ENCODE data around the gene ZSCAN31.

The ZSCAN31 gene

DNA sequence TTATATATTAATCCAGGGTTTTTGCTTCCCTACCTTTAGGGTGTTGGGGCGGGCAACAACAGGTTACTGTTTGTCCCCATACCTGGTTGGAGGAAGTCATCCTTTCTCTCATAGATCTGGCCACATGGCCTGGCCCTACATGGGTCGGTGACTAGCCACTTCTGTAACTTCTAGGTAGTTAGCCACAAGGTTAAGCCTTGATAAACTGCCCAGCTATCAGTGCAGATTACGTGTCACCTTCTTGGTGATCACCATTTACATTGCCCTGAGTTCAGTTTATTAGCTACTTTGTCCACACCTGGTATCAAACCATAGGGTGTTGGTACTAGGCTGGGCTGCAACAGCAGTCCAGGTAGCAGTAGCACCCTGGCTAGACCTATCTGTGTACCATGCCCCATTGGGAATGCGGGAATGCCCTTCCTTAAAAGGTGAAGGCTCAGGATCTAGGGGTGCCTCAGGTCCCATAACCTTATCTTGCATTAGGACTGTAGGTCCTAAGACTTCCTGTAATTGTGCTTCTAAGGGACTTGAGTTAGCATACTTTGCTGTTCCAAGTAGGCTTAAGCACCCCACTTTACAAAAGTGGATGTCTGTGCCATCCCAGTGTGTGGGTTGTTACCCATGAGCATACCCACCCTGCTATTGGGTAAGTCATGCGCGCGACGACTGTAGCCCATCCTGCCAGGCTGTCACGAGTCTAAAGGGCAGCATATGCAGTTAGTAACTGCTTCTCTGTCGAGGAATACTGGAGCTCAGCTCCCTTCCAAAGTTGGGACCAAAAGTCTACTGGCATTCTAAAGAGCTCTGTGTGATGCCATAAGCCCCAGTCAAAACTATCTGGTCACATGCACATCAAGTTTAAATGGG, 19.0 kb upstream of the ZSCAN31 start:
- Histone ChIP-seq H3K4me3 (ENCODE audit: low read depth in 1 of 5, low read length in 5 of 5) (peak overlapping the region in 3 of 5 donors; percentile 81 to 91 (median 89)), H3K9me3 (ENCODE audit: control insufficient read depth in 5 of 5, low read length in 5 of 5) (no peaks in the 10 kb centered on the region), H3K36me3 (ENCODE audit: control insufficient read depth in 5 of 5, insufficient read depth in 5 of 5, low read length in 5 of 5) (peaks cover 0 to 3% (median under 1%) of the 10 kb centered on the region in 5 donors), H3K9ac (ENCODE audit: low read length in 5 of 5) (peak overlapping the region in 3 of 5 donors; percentile 6 to 90 (median 83)), H3K27ac (ENCODE audit: low read depth, low read length) (peak overlapping the region; percentile 19), H3K4me1 (ENCODE audit: control insufficient read depth in 5 of 5, insufficient read depth in 5 of 5, low read length in 5 of 5) (peaks cover 2 to 35% (median 33%) of the 10 kb centered on the region in 5 donors), H3K27me3 (ENCODE audit: control insufficient read depth in 5 of 5, insufficient read depth in 4 of 5, low read length in 5 of 5) (no peaks in the 10 kb centered on the region)

DNA sequence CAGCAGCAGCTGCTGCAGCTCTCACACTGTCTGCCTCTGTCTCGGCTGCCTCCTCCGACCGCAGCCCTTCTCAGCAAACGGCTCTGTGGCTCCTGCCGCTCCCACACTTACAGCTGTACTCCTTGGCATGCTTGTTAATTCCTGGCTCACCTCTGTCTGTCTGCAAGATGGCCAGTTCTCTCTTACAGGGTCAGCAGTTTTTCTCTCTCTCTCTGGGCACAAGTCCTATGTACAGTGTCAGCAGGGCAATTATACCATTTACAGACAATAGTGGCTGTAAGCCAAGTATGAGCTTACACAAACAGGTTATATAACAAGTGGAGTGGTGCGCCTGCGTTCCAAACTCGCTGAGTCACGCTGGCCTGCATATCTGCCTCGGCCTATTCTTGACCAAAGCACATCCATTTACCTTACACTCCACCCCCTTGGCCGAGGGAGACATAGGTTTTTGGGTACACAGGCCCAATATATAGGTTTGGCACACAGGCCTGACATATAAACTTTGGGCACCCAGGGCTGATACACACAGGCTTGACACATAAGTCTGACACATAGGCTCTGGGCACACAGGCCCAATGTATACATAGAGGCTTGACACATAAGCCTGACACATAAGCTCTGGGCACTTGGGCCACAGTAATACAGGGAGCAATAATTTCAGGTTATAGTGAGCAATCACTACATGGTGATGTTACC, 18.2 kb upstream of the ZSCAN31 start:
- H3K36me3 ChIP-seq (ENCODE audit: control insufficient read depth in 5 of 5, insufficient read depth in 5 of 5, low read length in 5 of 5): no peaks in the 10 kb centered on the region
- H3K27ac ChIP-seq (ENCODE audit: low read depth, low read length): peak overlapping the region; percentile 47
- no peaks in the 10 kb centered on the region for H3K9me3 ChIP-seq (ENCODE audit: control insufficient read depth in 5 of 5, low read length in 5 of 5)
- no peaks in the 10 kb centered on the region for H3K27me3 ChIP-seq (ENCODE audit: control insufficient read depth in 5 of 5, insufficient read depth in 4 of 5, low read length in 5 of 5)
- peak overlapping the region in 2 of 5 donors; percentile 22 to 34 for H3K4me3 ChIP-seq (ENCODE audit: low read depth in 1 of 5, low read length in 5 of 5)
- peaks cover 2 to 38% (median 34%) of the 10 kb centered on the region in 5 donors for H3K4me1 ChIP-seq (ENCODE audit: control insufficient read depth in 5 of 5, insufficient read depth in 5 of 5, low read length in 5 of 5)
- H3K9ac ChIP-seq (ENCODE audit: low read length in 5 of 5): peak overlapping the region in 2 of 5 donors; percentile 22 to 58

DNA sequence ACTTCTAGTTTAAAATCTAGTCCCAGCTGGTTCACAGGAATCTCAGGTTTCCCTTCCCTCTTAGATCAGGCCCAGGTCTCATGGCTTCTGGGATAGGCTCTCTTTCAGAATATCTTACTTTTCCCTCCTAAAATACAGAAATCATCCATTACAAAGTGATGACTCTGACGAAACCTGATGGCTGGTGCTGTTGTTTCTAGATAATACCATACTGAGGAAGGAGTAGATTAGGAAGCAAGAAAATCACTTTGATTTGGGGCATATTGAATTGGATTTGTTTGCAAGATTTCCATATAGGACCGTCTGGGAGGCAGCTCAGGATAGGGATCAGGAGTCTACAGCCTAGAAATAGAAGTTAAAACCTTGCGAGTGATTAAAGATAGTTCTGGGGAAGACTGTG, 17.4 kb upstream of the ZSCAN31 start:
- peaks cover 2 to 38% (median 34%) of the 10 kb centered on the region in 5 donors for H3K4me1 ChIP-seq (ENCODE audit: control insufficient read depth in 5 of 5, insufficient read depth in 5 of 5, low read length in 5 of 5)
- no peaks in the 10 kb centered on the region for H3K27me3 ChIP-seq (ENCODE audit: control insufficient read depth in 5 of 5, insufficient read depth in 4 of 5, low read length in 5 of 5)
- H3K36me3 ChIP-seq (ENCODE audit: control insufficient read depth in 5 of 5, insufficient read depth in 5 of 5, low read length in 5 of 5): no peaks in the 10 kb centered on the region
- H3K27ac ChIP-seq (ENCODE audit: low read depth, low read length): peak overlapping the region; percentile 47
- peak overlapping the region in 4 of 5 donors; percentile 12 to 34 (median 24) for H3K4me3 ChIP-seq (ENCODE audit: low read depth in 1 of 5, low read length in 5 of 5)
- peak overlapping the region in 3 of 5 donors; percentile 5 to 58 (median 22) for H3K9ac ChIP-seq (ENCODE audit: low read length in 5 of 5)
- H3K9me3 ChIP-seq (ENCODE audit: control insufficient read depth in 5 of 5, low read length in 5 of 5): no peaks in the 10 kb centered on the region

DNA sequence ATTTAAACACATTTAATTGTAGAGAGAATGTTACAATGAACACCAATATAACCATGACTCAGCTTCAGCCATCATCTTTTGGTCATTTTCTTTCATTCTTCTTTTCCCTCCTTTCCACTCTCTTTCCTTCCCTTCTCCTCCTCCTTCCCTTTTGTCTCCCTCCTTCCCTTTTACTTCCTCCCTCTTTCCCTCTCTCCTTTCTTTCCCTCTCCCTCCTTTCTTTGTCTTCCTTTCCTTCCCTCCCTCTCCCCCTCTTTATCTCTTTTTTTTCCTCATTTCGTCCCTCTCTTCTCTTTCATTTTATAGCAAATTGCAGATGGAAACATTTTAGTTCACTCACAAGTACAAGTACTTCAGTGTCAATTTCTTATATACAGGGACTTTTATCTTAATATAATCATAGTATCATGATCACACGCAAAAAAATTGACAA, 15.6 kb upstream of the ZSCAN31 start:
- Histone ChIP-seq H3K36me3 (ENCODE audit: control insufficient read depth in 5 of 5, insufficient read depth in 5 of 5, low read length in 5 of 5) (no peaks in the 10 kb centered on the region), H3K4me3 (ENCODE audit: low read depth in 1 of 5, low read length in 5 of 5) (no peak overlapping the region)

DNA sequence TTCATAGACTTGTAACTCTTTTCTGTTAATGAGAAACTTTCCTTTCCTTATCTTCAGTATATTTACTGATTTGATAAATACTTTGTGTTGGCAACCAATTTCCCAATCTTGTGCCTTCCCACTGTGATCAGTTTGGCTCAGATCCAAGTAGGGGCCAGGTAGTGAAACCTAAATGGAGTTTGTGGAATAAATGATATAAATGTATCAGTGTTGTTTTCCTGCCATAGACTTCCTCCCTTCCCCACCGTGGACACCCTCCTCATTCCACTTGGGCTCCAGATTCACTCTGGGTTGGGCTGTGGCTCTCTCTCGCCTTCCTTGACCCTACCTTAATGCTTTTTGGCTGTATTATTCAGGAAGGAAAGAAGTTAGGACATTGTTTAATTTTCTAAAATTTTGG, 15.1 kb upstream of the ZSCAN31 start:
- no peaks in the 10 kb centered on the region for H3K9me3 ChIP-seq (ENCODE audit: control insufficient read depth in 5 of 5, low read length in 5 of 5)
- H3K4me3 ChIP-seq (ENCODE audit: low read depth in 1 of 5, low read length in 5 of 5): peak overlapping the region in 2 of 5 donors; percentile 86 to 91
- H3K27ac ChIP-seq (ENCODE audit: low read depth, low read length): peak overlapping the region; percentile 0
- no peaks in the 10 kb centered on the region for H3K36me3 ChIP-seq (ENCODE audit: control insufficient read depth in 5 of 5, insufficient read depth in 5 of 5, low read length in 5 of 5)
- H3K9ac ChIP-seq (ENCODE audit: low read length in 5 of 5): peak overlapping the region in 2 of 5 donors; percentile 83 to 96
- peaks cover 0 to 34% (median 30%) of the 10 kb centered on the region in 5 donors for H3K4me1 ChIP-seq (ENCODE audit: control insufficient read depth in 5 of 5, insufficient read depth in 5 of 5, low read length in 5 of 5)
- peaks cover 0 to 2% (median 0%) of the 10 kb centered on the region in 5 donors for H3K27me3 ChIP-seq (ENCODE audit: control insufficient read depth in 5 of 5, insufficient read depth in 4 of 5, low read length in 5 of 5)

More for the DNA sequence above, 15.6 kb upstream of the ZSCAN31 start:
- Histone ChIP-seq H3K27ac (ENCODE audit: low read depth, low read length) (peak overlapping the region; percentile 0), H3K9ac (ENCODE audit: low read length in 5 of 5) (peak overlapping the region in 1 of 5 donors; percentile 28), H3K9me3 (ENCODE audit: control insufficient read depth in 5 of 5, low read length in 5 of 5) (no peaks in the 10 kb centered on the region), H3K4me1 (ENCODE audit: control insufficient read depth in 5 of 5, insufficient read depth in 5 of 5, low read length in 5 of 5) (peaks cover 2 to 38% (median 34%) of the 10 kb centered on the region in 5 donors), H3K27me3 (ENCODE audit: control insufficient read depth in 5 of 5, insufficient read depth in 4 of 5, low read length in 5 of 5) (peaks cover 0 to under 1% (median 0%) of the 10 kb centered on the region in 5 donors)

DNA sequence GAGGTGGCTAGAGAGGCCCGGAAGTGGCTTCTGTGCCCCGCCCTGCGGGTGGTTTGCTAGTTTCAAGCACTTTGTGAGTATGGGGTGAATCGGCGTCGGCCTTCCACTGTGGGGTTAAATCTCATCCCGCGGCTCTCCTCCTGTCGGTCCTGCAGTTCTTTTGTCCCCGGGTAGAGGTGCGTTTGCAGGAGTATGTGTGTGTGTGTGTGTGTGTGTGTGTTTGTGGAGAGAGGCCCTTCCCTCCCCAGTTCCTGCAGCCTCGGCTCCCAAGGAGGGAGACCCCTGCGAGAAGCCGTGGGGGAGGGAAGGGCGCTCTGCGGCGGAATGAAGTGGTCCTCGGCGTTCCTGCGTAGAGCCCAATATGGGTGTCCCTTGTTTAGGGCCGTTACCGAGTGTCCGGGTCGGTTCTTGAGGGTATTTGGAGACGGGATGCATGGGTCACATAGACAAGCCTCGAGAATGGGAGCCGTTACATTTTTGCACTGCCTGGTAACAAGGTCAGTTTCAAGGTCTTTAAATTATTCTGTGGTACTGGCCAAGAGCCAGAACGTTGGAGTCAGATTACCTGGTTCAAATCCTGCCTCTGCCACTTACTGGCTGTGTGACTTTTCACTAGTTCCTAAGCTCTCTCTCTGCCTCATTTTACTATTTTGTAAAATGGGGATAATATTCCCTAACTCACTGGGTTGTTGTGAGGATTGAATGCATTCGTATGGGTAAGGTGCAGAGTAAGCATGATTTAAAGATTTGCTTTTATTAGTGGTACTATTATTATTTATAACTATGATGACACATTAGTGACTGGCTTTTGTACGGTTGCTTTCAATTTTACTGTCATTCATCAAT, 14.2 kb upstream of the ZSCAN31 start, which contains the start of gene ZKSCAN3:
Gene ZKSCAN3, plus strand, starts transcription at position 56 of the 846 bp plus-strand sequence. CDS start 9,640 bp downstream, outside the sequence.
- Histone ChIP-seq H3K27me3 (ENCODE audit: control insufficient read depth in 5 of 5, insufficient read depth in 4 of 5, low read length in 5 of 5) (peaks cover 0 to 2% (median 0%) of the 10 kb centered on the region in 5 donors), H3K27ac (ENCODE audit: low read depth, low read length) (peak within 1 kb of the TSS; percentile 55), H3K9ac (ENCODE audit: low read length in 5 of 5) (peak within 1 kb of the TSS; percentile 69 to 96 (median 85)), H3K4me3 (ENCODE audit: low read depth in 1 of 5, low read length in 5 of 5) (peak within 1 kb of the TSS; percentile 78 to 95 (median 90)), H3K9me3 (ENCODE audit: control insufficient read depth in 5 of 5, low read length in 5 of 5) (no peaks in the 10 kb centered on the region), H3K4me1 (ENCODE audit: control insufficient read depth in 5 of 5, insufficient read depth in 5 of 5, low read length in 5 of 5) (peaks cover 0 to 24% (median 21%) of the 10 kb centered on the region in 5 donors), H3K36me3 (ENCODE audit: control insufficient read depth in 5 of 5, insufficient read depth in 5 of 5, low read length in 5 of 5) (no peaks in the 10 kb centered on the region)

DNA sequence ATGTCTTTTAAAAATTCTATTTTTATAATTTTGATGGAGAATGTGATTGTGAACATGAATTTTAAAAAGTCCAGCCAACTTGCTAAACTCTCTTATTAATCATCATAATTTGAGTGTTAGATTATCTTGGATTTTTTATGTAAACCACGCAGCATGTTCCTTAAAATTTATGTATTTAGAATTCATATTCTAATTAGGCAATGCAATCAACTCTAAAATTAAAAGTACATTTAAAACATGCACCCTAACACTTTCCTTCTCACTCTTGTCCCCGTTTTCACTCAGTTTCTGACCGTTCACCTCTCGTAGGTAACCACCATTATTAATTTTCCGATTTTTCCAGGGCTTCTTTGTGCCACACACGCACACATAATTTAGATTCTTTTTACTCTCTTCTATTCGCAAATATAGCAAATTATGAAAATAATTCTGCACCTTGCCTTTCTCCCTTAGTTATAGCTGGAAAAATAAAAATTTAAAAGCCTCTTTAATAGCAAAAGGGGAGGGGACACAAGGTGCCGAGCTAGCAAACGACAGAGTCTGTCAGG, 13.5 kb upstream of the ZSCAN31 start:
- Histone ChIP-seq H3K27ac (ENCODE audit: low read depth, low read length) (peak overlapping the region; percentile 55), H3K36me3 (ENCODE audit: control insufficient read depth in 5 of 5, insufficient read depth in 5 of 5, low read length in 5 of 5) (no peaks in the 10 kb centered on the region), H3K27me3 (ENCODE audit: control insufficient read depth in 5 of 5, insufficient read depth in 4 of 5, low read length in 5 of 5) (peaks cover 0 to 2% (median 0%) of the 10 kb centered on the region in 5 donors), H3K9me3 (ENCODE audit: control insufficient read depth in 5 of 5, low read length in 5 of 5) (no peaks in the 10 kb centered on the region), H3K4me3 (ENCODE audit: low read depth in 1 of 5, low read length in 5 of 5) (peak overlapping the region; percentile 78 to 95 (median 90)), H3K9ac (ENCODE audit: low read length in 5 of 5) (peak overlapping the region; percentile 69 to 96 (median 85)), H3K4me1 (ENCODE audit: control insufficient read depth in 5 of 5, insufficient read depth in 5 of 5, low read length in 5 of 5) (peaks cover 0 to 23% (median 16%) of the 10 kb centered on the region in 5 donors)

- no peaks in the 10 kb centered on the region for H3K9me3 ChIP-seq (ENCODE audit: control insufficient read depth in 5 of 5, low read length in 5 of 5)
- no peak overlapping the region for H3K9ac ChIP-seq (ENCODE audit: low read length in 5 of 5)
- H3K27ac ChIP-seq (ENCODE audit: low read depth, low read length): no peak overlapping the region
- H3K4me3 ChIP-seq (ENCODE audit: low read depth in 1 of 5, low read length in 5 of 5): no peak overlapping the region
- H3K36me3 ChIP-seq (ENCODE audit: control insufficient read depth in 5 of 5, insufficient read depth in 5 of 5, low read length in 5 of 5): no peaks in the 10 kb centered on the region
- H3K4me1 ChIP-seq (ENCODE audit: control insufficient read depth in 5 of 5, insufficient read depth in 5 of 5, low read length in 5 of 5): peaks cover 0 to 23% (median 16%) of the 10 kb centered on the region in 5 donors
- H3K27me3 ChIP-seq (ENCODE audit: control insufficient read depth in 5 of 5, insufficient read depth in 4 of 5, low read length in 5 of 5): peaks cover 0 to 2% (median 0%) of the 10 kb centered on the region in 5 donors
These were observed 11.2 kb upstream of the ZSCAN31 start for GRCh38 chr6:28347119-28347518.

DNA sequence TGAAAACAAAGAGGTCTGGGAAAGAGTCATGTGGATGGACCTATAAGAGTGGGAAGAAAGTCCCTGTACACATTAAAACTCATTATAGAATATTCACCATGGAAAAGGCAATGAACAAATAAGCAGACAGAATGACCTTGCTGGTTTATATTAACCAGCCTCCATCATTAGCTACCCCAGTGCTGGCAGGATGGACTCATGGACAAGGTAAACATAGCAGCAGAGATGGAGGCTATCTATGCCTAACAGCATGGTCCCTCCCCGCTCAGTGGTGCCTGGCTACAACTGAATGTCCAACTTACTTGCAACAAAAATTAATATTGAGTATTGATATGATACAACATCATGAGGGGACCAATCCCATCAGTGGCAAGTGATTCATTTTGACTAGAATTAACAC, 9.3 kb upstream of the ZSCAN31 start:
- Histone ChIP-seq H3K27me3 (ENCODE audit: control insufficient read depth in 5 of 5, insufficient read depth in 4 of 5, low read length in 5 of 5) (peaks cover 0 to 2% (median 0%) of the 10 kb centered on the region in 5 donors), H3K4me1 (ENCODE audit: control insufficient read depth in 5 of 5, insufficient read depth in 5 of 5, low read length in 5 of 5) (peaks cover 0 to 8% (median 3%) of the 10 kb centered on the region in 5 donors), H3K9me3 (ENCODE audit: control insufficient read depth in 5 of 5, low read length in 5 of 5) (no peaks in the 10 kb centered on the region), H3K36me3 (ENCODE audit: control insufficient read depth in 5 of 5, insufficient read depth in 5 of 5, low read length in 5 of 5) (no peaks in the 10 kb centered on the region), H3K9ac (ENCODE audit: low read length in 5 of 5) (no peak overlapping the region), H3K4me3 (ENCODE audit: low read depth in 1 of 5, low read length in 5 of 5) (no peak overlapping the region), H3K27ac (ENCODE audit: low read depth, low read length) (no peak overlapping the region)

All from subcutaneous abdominal adipose tissue (tissue), 5 donors.